ENCODE measurements around the gene ADAP1. TPM values are rescaled to one million over a fixed set of nuclear protein-coding genes. Genes with fewer than 3 reads are reported as not detected.
A peak's percentile ranks its signal among the peaks of the same experiment; 100 is the strongest.

Gene ADAP1
- total and polyA plus RNA-seq, 2 donors from 2014 or later: 36.4 to 48.2 TPM

DNA sequence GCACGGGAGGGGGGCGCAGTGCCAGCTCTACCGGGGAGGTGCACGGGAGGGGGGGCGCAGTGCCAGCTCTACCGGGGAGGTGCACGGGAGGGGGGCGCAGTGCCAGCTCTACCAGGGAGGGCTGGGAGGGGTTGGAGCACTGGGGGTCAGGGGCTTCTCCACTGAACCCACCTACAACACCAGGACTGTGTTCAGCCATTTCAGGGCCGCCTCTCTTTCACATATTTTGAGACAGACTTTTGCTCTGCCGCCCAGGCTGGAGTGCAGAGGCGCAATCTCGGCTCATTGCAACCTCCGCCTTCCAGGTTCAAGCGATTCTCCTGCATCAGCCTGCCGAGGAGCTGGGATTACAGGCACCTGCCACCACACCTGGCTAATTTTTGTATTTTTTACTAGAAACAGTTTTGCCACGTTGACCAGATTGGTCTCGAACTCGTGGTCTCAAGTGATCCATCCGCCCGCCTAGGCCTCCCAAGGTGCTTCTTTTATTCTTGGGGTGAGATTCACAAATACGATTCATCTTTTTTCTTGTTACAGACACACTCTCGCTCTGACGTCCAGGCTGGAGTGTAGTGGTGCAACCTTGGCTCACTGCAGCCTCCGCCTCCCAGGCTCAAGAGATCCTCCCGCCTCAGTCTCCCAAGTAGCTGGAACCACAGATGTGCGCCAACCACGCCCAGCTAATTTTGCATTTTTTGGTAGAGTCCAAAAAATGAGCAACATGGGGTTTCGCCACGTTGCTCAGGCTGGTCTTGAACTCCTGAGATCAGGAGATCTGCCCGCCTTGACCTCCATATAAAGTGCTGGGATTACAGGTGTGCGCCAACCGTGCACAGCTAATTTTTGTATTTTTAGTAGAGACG, 37.0 kb downstream of the ADAP1 start:
- FAIRE-seq: no peak
- peak in 2 of 5 donors; percentile 31 to 45 for DNase-seq
- peaks cover 0 to 10% (median 5%) of the 10 kb centered on the region in 3 donors for H3K4me1 ChIP-seq (ENCODE audit: control insufficient read depth in 2 of 3, insufficient read depth in 2 of 3, low read depth in 1 of 3, low read length in 3 of 3)
- H3K9me3 ChIP-seq (ENCODE audit: control insufficient read depth in 2 of 3, insufficient read depth in 1 of 3, low read length in 3 of 3): no peaks in the 10 kb centered on the region
- TF ChIP-seq, protein P1, sequence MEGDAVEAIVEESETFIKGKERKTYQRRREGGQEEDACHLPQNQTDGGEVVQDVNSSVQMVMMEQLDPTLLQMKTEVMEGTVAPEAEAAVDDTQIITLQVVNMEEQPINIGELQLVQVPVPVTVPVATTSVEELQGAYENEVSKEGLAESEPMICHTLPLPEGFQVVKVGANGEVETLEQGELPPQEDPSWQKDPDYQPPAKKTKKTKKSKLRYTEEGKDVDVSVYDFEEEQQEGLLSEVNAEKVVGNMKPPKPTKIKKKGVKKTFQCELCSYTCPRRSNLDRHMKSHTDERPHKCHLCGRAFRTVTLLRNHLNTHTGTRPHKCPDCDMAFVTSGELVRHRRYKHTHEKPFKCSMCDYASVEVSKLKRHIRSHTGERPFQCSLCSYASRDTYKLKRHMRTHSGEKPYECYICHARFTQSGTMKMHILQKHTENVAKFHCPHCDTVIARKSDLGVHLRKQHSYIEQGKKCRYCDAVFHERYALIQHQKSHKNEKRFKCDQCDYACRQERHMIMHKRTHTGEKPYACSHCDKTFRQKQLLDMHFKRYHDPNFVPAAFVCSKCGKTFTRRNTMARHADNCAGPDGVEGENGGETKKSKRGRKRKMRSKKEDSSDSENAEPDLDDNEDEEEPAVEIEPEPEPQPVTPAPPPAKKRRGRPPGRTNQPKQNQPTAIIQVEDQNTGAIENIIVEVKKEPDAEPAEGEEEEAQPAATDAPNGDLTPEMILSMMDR (IDR thresholded peaks at IDR 0.05; ENCODE audit: borderline replicate concordance, extremely low read depth, insufficient read depth): no peak
- no peaks in the 10 kb centered on the region for H3K27me3 ChIP-seq (ENCODE audit: control insufficient read depth, insufficient read depth, low read length)
- no peak overlapping the region for H3K9ac ChIP-seq (ENCODE audit: low read length in 3 of 3)
- H3K27ac ChIP-seq (ENCODE audit: low read depth in 2 of 2, low read length in 2 of 2): no peak overlapping the region
- H3K36me3 ChIP-seq (ENCODE audit: control insufficient read depth in 2 of 3, insufficient read depth in 3 of 3, low read length in 3 of 3): no peaks in the 10 kb centered on the region
- H3K4me3 ChIP-seq (ENCODE audit: low read length in 3 of 3): no peak overlapping the region
- intact Hi-C loops (cut with DNase I): no loop called here

DNA sequence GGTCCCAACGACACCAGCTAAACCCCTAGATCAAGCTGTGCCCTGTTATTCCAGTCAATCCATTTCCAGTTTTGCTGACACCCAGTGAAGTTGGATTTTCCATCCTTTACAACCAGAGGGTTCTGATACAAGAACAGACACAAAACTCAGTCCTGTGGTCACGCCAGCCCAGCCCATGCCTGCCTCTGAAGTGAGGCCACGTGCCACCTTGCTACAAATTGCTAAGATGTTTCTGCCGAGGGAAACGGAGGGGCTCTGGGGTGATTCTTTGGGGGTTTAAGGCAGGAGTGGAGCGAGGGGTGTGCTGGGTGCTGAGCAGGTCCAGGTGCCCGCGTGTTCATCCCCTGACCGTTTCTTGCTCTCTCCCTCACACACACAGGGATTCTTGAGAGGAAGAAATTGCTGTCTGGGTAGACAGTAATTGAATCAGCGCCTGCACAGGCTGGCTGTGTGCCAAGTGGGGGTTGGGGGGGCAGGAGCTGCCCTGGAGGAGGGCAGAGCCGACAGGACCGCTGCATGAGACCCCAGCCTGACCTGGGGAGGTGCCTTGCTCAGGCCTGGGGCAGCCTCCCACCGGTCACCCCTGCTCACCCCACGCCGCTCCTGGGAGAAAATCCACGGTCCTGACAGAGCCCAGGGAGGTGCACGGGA, 38.1 kb downstream of the ADAP1 start:
- DNase-seq (peak in 2 of 5 donors; percentile 76), FAIRE-seq (no peak)
- no peaks in the 10 kb centered on the region for H3K9me3 ChIP-seq (ENCODE audit: control insufficient read depth in 2 of 3, insufficient read depth in 1 of 3, low read length in 3 of 3)
- TF ChIP-seq, protein P1 (IDR thresholded peaks at IDR 0.05; ENCODE audit: borderline replicate concordance, extremely low read depth, insufficient read depth): no peak
- H3K4me3 ChIP-seq (ENCODE audit: low read length in 3 of 3): no peak overlapping the region
- no peak overlapping the region for H3K27ac ChIP-seq (ENCODE audit: low read depth in 2 of 2, low read length in 2 of 2)
- intact Hi-C loops (cut with DNase I): no loop called here
- no peaks in the 10 kb centered on the region for H3K36me3 ChIP-seq (ENCODE audit: control insufficient read depth in 2 of 3, insufficient read depth in 3 of 3, low read length in 3 of 3)
- H3K27me3 ChIP-seq (ENCODE audit: control insufficient read depth, insufficient read depth, low read length): no peaks in the 10 kb centered on the region
- no peak overlapping the region for H3K9ac ChIP-seq (ENCODE audit: low read length in 3 of 3)
- peaks cover 0 to 10% (median 5%) of the 10 kb centered on the region in 3 donors for H3K4me1 ChIP-seq (ENCODE audit: control insufficient read depth in 2 of 3, insufficient read depth in 2 of 3, low read depth in 1 of 3, low read length in 3 of 3)

DNA sequence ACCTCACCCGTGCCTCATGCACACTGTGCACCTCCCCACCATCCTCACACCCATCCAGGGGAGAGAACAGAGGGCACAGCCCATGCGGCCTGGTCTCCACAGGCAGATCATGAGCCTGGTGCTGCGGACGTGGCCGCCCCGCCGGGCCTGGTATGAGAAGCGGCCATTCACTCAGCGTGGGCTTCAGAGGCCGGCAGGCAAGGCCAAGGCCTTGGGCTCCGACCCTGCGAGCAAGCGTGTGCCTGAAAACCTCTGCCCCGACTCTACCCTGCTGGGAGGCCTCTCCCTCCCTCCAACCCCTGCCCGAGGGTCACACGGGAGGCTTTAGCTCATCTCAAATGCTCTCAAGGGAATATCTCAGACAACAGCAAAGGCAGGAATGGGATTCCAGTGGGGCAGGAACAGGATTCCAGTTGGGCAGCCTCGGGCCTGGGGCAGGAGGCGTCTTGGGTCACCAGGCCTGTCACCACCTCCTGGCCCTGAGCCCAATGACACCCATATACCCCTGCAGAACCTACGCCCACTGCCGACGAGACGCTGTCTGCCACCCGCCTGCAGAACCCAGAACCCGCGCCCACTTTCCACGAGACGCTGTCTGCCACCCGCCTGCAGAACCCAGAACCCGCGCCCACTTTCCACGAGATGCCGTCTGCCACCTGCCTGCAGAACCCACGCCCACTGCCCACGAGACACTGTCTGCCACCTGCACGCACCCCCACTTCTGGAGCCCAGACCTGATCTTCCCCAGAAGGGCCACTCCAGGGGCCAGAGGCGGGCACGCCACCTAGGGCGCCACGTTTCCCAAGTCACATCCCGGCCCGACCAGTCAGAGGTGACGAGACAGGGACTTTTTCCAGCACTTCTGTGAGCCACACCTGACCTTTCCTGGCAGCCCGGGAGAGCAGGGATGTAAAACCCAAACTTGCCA, 38.9 kb downstream of the ADAP1 start:
- DNase-seq: peak in 1 of 5 donors; percentile 74
- intact Hi-C loops (cut with DNase I): no loop called here
- H3K4me3 ChIP-seq (ENCODE audit: low read length in 3 of 3): no peak overlapping the region
- H3K36me3 ChIP-seq (ENCODE audit: control insufficient read depth in 2 of 3, insufficient read depth in 3 of 3, low read length in 3 of 3): no peaks in the 10 kb centered on the region
- peak overlapping the region in 1 of 2 donors; percentile 32 for H3K27ac ChIP-seq (ENCODE audit: low read depth in 2 of 2, low read length in 2 of 2)
- H3K27me3 ChIP-seq (ENCODE audit: control insufficient read depth, insufficient read depth, low read length): no peaks in the 10 kb centered on the region
- TF ChIP-seq, protein P1 (IDR thresholded peaks at IDR 0.05; ENCODE audit: borderline replicate concordance, extremely low read depth, insufficient read depth): no peak
- no peak for FAIRE-seq
- H3K9me3 ChIP-seq (ENCODE audit: control insufficient read depth in 2 of 3, insufficient read depth in 1 of 3, low read length in 3 of 3): no peaks in the 10 kb centered on the region
- H3K4me1 ChIP-seq (ENCODE audit: control insufficient read depth in 2 of 3, insufficient read depth in 2 of 3, low read depth in 1 of 3, low read length in 3 of 3): peaks cover 0 to 10% (median 5%) of the 10 kb centered on the region in 3 donors
- H3K9ac ChIP-seq (ENCODE audit: low read length in 3 of 3): no peak overlapping the region
